OCI-LY7 (cell line): ENCODE measurements around the gene CCDC59. TPM values are rescaled to one million over a fixed set of nuclear protein-coding genes. Genes with fewer than 3 reads are reported as not detected.

Experiments used
- Bru-seq: library from RNA; stranded (reverse); fragments of 400-500 nt; gene quantifications from one replicate; lab custom pipeline; 2021; lab: Mats Ljungman, UMichigan
- BruChase-seq, 2 experiments: library from RNA; stranded (reverse); fragments of 400-500 nt; gene quantifications; one replicate each; lab custom pipeline; 2021; lab: Mats Ljungman, UMichigan
- BruUV-seq: library from RNA; stranded (reverse); fragments of 400-500 nt; replicated peaks from 2 replicates; lab custom pipeline; 2021; lab: Mats Ljungman, UMichigan
- CTCF ChIA-PET: fragments of 300-600 bp; sonication (Branson Sonifier 250); formaldehyde crosslinking; loops from one replicate; lab custom pipeline; 2022; ENCODE audit warnings: antibody characterized with exemption; ENCODE audit not compliant: unreplicated experiment; lab: Charles Lee
- POLR2A ChIA-PET: fragments of 300-600 bp; sonication (Branson Sonifier 250); formaldehyde crosslinking; loops from one replicate; lab custom pipeline; 2022; ENCODE audit warnings: antibody characterized with exemption; lab: Charles Lee
- DNase-seq: peaks from one replicate; pipeline ENCODE4 v3.0.0-alpha.2; 2015; ENCODE audit warnings: low spot score
- H2AFZ ChIP-seq: fragments of 200-600 bp; sonication (generic), shearing (Covaris generic); 2 replicates; pipeline ENCODE4 v1.6.1; 2014; ENCODE audit warnings: mild to moderate bottlenecking, antibody characterized with exemption, low read length, moderate library complexity
- H3K27ac ChIP-seq: fragments of 200-600 bp; sonication (generic); 2 replicates; pipeline ENCODE4 v1.5.1; 2014; ENCODE audit warnings: mixed run types, low read depth, mild to moderate bottlenecking, moderate library complexity, low read length, inconsistent platforms; ENCODE audit not compliant: poor library complexity, severe bottlenecking
- H3K36me3 ChIP-seq: fragments of 200-600 bp; sonication (generic); 2 replicates; pipeline ENCODE4 v1.6.1; 2014; ENCODE audit warnings: mild to moderate bottlenecking, antibody characterized with exemption, low read length, moderate library complexity, mixed read lengths; ENCODE audit not compliant: insufficient read depth
- H3K4me1 ChIP-seq: fragments of 200-600 bp; sonication (generic); 2 replicates; pipeline ENCODE4 v1.5.1; 2014; ENCODE audit warnings: mild to moderate bottlenecking, low read length; ENCODE audit not compliant: insufficient read depth, poor library complexity, severe bottlenecking
- H3K4me2 ChIP-seq: fragments of 200-600 bp; sonication (generic); 2 replicates; pipeline ENCODE4 v1.6.1; 2014; ENCODE audit warnings: mild to moderate bottlenecking, low read length
- H3K4me3 ChIP-seq: fragments of 200-600 bp; sonication (generic); 2 replicates; pipeline ENCODE4 v1.5.1; 2014; ENCODE audit warnings: mild to moderate bottlenecking, low read depth, low read length; ENCODE audit not compliant: poor library complexity, severe bottlenecking
- H3K79me2 ChIP-seq: fragments of 200-600 bp; sonication (generic); 2 replicates; pipeline ENCODE4 v1.6.1; 2016; ENCODE audit warnings: low read depth, mild to moderate bottlenecking, low read length, moderate library complexity, mixed read lengths; ENCODE audit not compliant: insufficient read depth
- H3K9me2 ChIP-seq: fragments of 200-600 bp; sonication (generic); 2 replicates; pipeline ENCODE4 v1.6.1; 2016; ENCODE audit warnings: mild to moderate bottlenecking, low read length, mixed read lengths; ENCODE audit not compliant: insufficient read depth
- H3K9me3 ChIP-seq: fragments of 200-600 bp; sonication (generic); 2 replicates; pipeline ENCODE4 v1.6.1; 2014; ENCODE audit warnings: mild to moderate bottlenecking, mixed run types, low read length, mixed read lengths
- H4K20me1 ChIP-seq: fragments of 200-600 bp; sonication (generic); 2 replicates; pipeline ENCODE4 v1.6.1; 2014; ENCODE audit warnings: mild to moderate bottlenecking, antibody characterized with exemption, low read length, moderate library complexity, mixed read lengths; ENCODE audit not compliant: insufficient read depth
- EZH2phosphoT487 ChIP-seq: fragments of 200-600 bp; sonication (generic); IDR thresholded peaks from 2 replicates; pipeline ENCODE4 v1.6.1; 2018; ENCODE audit warnings: low read depth, borderline replicate concordance, mild to moderate bottlenecking, mixed run types, antibody characterized with exemption, low read length, moderate library complexity, mixed read lengths
- intact Hi-C: fragments of 100-400 bp; cut with micrococcal nuclease; formaldehyde crosslinking; loops from one replicate; pipeline ENCODE4 v1.10.0; 2022; ENCODE audit not compliant: unreplicated experiment
- long read RNA-seq: library from polyadenylated mRNA; stranded (forward); transcript quantifications from one replicate; pipeline ENCODE4 v2.0.0, GENCODE V29; 2022
- total RNA-seq, 2 experiments: library from RNA; depleted of rRNA in 1 of 2; stranded (reverse); fragments of >200 nt in 1 of 2; shearing (Covaris generic) in 1 of 2; gene quantifications; 2 replicates each; pipeline ENCODE4 v1.2.3, GENCODE V29; 2014 to 2022
- TF ChIP-seq, protein P1 (sequence below): fragments of 200-600 bp; sonication (generic); conservative IDR thresholded peaks from 2 replicates; pipeline ENCODE4 v1.5.1; 2014; ENCODE audit warnings: mild to moderate bottlenecking, antibody characterized with exemption, low read length, moderate library complexity, mixed read lengths

CCDC59 gene, protein sequence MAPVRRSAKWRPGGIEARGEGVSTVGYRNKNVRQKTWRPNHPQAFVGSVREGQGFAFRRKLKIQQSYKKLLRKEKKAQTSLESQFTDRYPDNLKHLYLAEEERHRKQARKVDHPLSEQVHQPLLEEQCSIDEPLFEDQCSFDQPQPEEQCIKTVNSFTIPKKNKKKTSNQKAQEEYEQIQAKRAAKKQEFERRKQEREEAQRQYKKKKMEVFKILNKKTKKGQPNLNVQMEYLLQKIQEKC
- total RNA-seq (2014; rRNA removed; shearing (Covaris generic)) (49.0 and 55.0 TPM in 2 replicates), total RNA-seq (2022) (71.4 and 76.0 TPM in 2 replicates), Bru-seq, nascent RNA (percentile 97 among the genes with signal in this experiment), BruChase-seq, experiment 1, labeled RNA remaining after a 6-hour chase (percentile 78 among the genes with signal in this experiment), BruChase-seq, experiment 2, labeled RNA remaining after a 2-hour chase (percentile 93 among the genes with signal in this experiment)
- long read RNA-seq, transcript CCDC59-203 (4 exons, 984 nt), result minor isoform, 5 of 57 reads
- long read RNA-seq, transcript CCDC59-201 (4 exons, 1,983 nt), result major isoform, 48 of 57 reads
- long read RNA-seq, partial matches to known transcripts, result 0 of 57 reads
- long read RNA-seq, other reads (novel, unspliced or antisense), result 3 of 57 reads

DNA sequence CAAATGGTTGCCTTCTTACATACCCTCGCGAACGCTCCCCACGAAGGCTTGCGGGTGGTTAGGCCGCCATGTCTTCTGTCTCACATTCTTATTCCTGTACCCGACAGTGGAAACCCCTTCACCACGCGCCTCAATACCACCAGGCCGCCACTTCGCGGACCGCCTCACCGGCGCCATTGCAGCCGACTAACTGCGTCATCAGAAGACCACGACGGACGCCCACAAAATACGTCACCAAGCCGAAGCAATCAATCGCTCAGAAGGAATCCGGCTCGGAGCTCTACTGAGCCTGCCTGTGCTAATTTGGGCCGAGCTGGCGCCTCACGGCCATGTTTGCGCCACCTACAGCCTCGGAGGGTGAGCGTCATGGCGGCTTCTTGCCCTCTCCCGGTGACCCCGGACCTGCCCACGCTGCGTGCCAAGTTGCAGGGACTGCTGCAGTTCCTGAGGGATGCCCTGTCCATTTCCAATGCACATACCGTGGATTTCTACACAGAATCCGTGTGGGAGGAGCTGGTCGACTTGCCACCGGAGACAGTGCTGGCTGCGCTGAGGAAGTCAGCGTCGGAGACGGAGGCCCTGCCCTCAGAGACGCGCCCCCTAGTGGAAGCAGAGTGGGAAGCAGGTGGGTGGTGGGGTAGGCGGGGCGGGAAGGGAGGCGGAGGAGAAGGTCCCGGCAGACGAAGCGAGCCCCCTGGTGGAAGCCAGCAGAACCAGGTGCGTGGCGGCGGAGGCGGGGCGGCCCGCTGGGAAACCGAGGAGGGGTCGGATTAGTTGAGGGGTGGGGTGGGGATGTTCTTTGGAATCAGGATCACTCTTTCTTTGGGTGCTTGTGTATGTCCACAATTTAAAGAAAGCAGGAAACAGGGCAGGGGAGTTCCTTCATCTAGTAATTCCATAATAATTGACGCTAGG is at the start of gene CCDC59, which contains the start of gene METTL25:
Gene CCDC59, minus strand, starts transcription at position 188 of the 915 bp plus-strand sequence. Its CDS starts 11 bp downstream, at position 177.
Gene METTL25, plus strand, starts transcription at position 330 of the 915 bp plus-strand sequence. Its CDS starts 37 bp downstream, at position 367.
- Histone ChIP-seq H3K79me2 (peaks cover 51% of the 10 kb centered on the region), H3K4me2 (peak within 1 kb of the TSS; percentile 88), H3K4me3 (peak within 1 kb of the TSS; percentile 94), H3K27ac (peak within 1 kb of the TSS; percentile 68), H3K4me1 (peaks cover 18% of the 10 kb centered on the region), H3K9me2 (no peaks in the 10 kb centered on the region), H3K36me3 (peaks cover 39% of the 10 kb centered on the region), H4K20me1 (no peaks in the 10 kb centered on the region), H2AFZ (peak within 1 kb of the TSS; percentile 80), H3K9me3 (no peaks in the 10 kb centered on the region)
- CTCF ChIA-PET, result no interaction called here
- TF ChIP-seq, protein P1, sequence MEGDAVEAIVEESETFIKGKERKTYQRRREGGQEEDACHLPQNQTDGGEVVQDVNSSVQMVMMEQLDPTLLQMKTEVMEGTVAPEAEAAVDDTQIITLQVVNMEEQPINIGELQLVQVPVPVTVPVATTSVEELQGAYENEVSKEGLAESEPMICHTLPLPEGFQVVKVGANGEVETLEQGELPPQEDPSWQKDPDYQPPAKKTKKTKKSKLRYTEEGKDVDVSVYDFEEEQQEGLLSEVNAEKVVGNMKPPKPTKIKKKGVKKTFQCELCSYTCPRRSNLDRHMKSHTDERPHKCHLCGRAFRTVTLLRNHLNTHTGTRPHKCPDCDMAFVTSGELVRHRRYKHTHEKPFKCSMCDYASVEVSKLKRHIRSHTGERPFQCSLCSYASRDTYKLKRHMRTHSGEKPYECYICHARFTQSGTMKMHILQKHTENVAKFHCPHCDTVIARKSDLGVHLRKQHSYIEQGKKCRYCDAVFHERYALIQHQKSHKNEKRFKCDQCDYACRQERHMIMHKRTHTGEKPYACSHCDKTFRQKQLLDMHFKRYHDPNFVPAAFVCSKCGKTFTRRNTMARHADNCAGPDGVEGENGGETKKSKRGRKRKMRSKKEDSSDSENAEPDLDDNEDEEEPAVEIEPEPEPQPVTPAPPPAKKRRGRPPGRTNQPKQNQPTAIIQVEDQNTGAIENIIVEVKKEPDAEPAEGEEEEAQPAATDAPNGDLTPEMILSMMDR, result peak; percentile 98
- no peak for TF ChIP-seq EZH2phosphoT487
- BruUV-seq, result no TSS peak
- POLR2A ChIA-PET, result interaction anchor here (0.6 to 1.2 kb wide), 3 partner anchors 327 to 989 kb away, joined by 3 to 7 read pairs (median 3); no protein-coding TSS in a partner anchor
- intact Hi-C loops, result loop anchor here (1.0 kb wide), 1 partner anchor 328 kb away; the partner anchor contains the start of gene TMTC2
- peak; percentile 98 for DNase-seq

DNA sequence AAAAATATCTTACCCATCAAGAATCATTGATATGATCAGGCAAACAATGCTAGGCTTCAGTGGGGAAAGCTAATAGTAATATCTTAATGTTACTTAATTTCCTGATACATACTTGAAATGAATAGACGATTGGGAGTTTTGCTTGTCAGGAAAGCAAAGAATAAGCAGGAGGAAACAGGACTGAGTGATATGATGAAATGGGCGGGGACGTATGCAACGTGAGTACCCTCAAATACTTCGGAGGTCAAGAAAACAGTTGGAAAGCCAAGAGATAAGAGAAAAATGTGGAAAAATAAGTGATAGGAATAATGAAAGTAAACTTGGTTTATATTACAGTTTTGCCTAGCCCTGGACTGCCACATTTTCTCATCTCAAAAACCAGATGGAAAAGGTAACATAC is 49.3 kb upstream of the CCDC59 start:
- H3K27ac ChIP-seq, result no peak overlapping the region
- CTCF ChIA-PET, result no interaction called here
- intact Hi-C loops, result no loop called here

More for the DNA sequence above, 49.3 kb upstream of the CCDC59 start:
- Histone ChIP-seq H3K4me3 (no peak overlapping the region), H3K36me3 (no peaks in the 10 kb centered on the region), H3K9me2 (no peaks in the 10 kb centered on the region), H3K4me1 (no peaks in the 10 kb centered on the region), H3K79me2 (no peaks in the 10 kb centered on the region), H3K4me2 (no peak overlapping the region), H3K9me3 (no peaks in the 10 kb centered on the region), H2AFZ (no peak overlapping the region), H4K20me1 (no peaks in the 10 kb centered on the region)
- TF ChIP-seq EZH2phosphoT487, result no peak
- TF ChIP-seq, protein P1, result no peak
- no peak for DNase-seq
- POLR2A ChIA-PET, result no interaction called here
- no TSS peak for BruUV-seq
